MM.1S (cell line): Measurements from ENCODE around the gene JCAD.
"Not testable (repeated sequence)": the region's sequence is repeated elsewhere in the genome, so short reads cannot be mapped to it uniquely, and the experiment has no call there.

ENCODE experiments used
- DNase-seq: peaks from one replicate; pipeline ENCODE4 v3.0.0-alpha.2; 2015
- H2AFZ ChIP-seq: fragments of 300-600 bp; sonication (generic); 2 replicates; pipeline ENCODE4 v1.6.0; 2016; ENCODE audit warnings: antibody characterized with exemption, low read length
- H3F3A ChIP-seq: fragments of 300-600 bp; sonication (generic); 2 replicates; pipeline ENCODE4 v1.6.1; 2016; ENCODE audit warnings: mild to moderate bottlenecking, antibody characterized with exemption, low read length, moderate library complexity, mixed read lengths; ENCODE audit not compliant: insufficient read depth
- H3K27ac ChIP-seq: fragments of 300-600 bp; sonication (generic); 2 replicates; pipeline ENCODE4 v1.5.1; 2016; ENCODE audit warnings: mild to moderate bottlenecking, low read length
- H3K27me3 ChIP-seq: fragments of 300-600 bp; sonication (generic); replicated peaks from 2 replicates; pipeline ENCODE4 v1.6.0; 2016; ENCODE audit warnings: low read length; ENCODE audit not compliant: insufficient read depth
- H3K36me3 ChIP-seq: fragments of 300-600 bp; sonication (generic); replicated peaks from 2 replicates; pipeline ENCODE4 v1.6.1; 2016; ENCODE audit warnings: mild to moderate bottlenecking, low read length, mixed read lengths; ENCODE audit not compliant: insufficient read depth
- H3K4me1 ChIP-seq: fragments of 300-600 bp; sonication (generic); 2 replicates; pipeline ENCODE4 v1.6.1; 2016; ENCODE audit warnings: low read length, mixed read lengths
- H3K4me2 ChIP-seq: fragments of 300-600 bp; sonication (generic); 2 replicates; pipeline ENCODE4 v1.6.0; 2016; ENCODE audit warnings: low read depth, low read length
- H3K4me3 ChIP-seq: fragments of 300-600 bp; sonication (generic); 2 replicates; pipeline ENCODE4 v1.5.1; 2016; ENCODE audit warnings: low read length, mixed read lengths
- H3K79me2 ChIP-seq: fragments of 300-600 bp; sonication (generic); 2 replicates; pipeline ENCODE4 v1.6.1; 2016; ENCODE audit warnings: mixed run types, low read length, mixed read lengths
- H3K9ac ChIP-seq: fragments of 300-600 bp; sonication (generic); 2 replicates; pipeline ENCODE4 v1.6.1; 2016; ENCODE audit warnings: low read length, mixed read lengths
- H3K9me2 ChIP-seq: fragments of 300-600 bp; sonication (generic); replicated peaks from 2 replicates; pipeline ENCODE4 v1.6.1; 2016; ENCODE audit warnings: mild to moderate bottlenecking, low read length, mixed read lengths; ENCODE audit not compliant: insufficient read depth
- H3K9me3 ChIP-seq: fragments of 300-600 bp; sonication (generic); replicated peaks from 2 replicates; pipeline ENCODE4 v1.6.1; 2016; ENCODE audit warnings: mild to moderate bottlenecking, low read length, mixed read lengths; ENCODE audit not compliant: insufficient read depth
- H4K20me1 ChIP-seq: fragments of 300-600 bp; sonication (generic); 2 replicates; pipeline ENCODE4 v1.6.1; 2016; ENCODE audit warnings: mild to moderate bottlenecking, low read length, moderate library complexity, mixed read lengths; ENCODE audit not compliant: insufficient read depth
- CTCF ChIP-seq: fragments of 300-600 bp; sonication (generic); IDR thresholded peaks from 2 replicates; pipeline ENCODE4 v1.5.1; 2016; ENCODE audit warnings: antibody characterized with exemption, low read length, mixed read lengths
- EZH2 ChIP-seq: fragments of 300-600 bp; sonication (generic); optimal IDR thresholded peaks from 2 replicates; pipeline ENCODE3; 2017; ENCODE audit warnings: low read depth, mild to moderate bottlenecking, antibody characterized with exemption, low read length, mixed read lengths
- EZH2phosphoT487 ChIP-seq: fragments of 300-600 bp; sonication (generic); IDR thresholded peaks from 2 replicates; pipeline ENCODE4 v1.6.1; 2018; ENCODE audit warnings: antibody characterized with exemption, low read length

Gene JCAD

GRCh38 chr10:30059209-30060107 is at the start of gene JCAD:
JCAD (minus strand) TSS chr10:30059586; CDS start chr10:30047812, 11,774 bp downstream.
- TF ChIP-seq EZH2 (no peak), CTCF (no peak), EZH2phosphoT487 (no peak)
- Histone ChIP-seq H3F3A (no peaks in the 10 kb centered on the region), H3K79me2 (no peaks in the 10 kb centered on the region), H3K9ac (no peak within 1 kb of the TSS), H3K27me3 (no peaks in the 10 kb centered on the region), H4K20me1 (no peaks in the 10 kb centered on the region), H3K27ac (no peak within 1 kb of the TSS), H3K36me3 (no peaks in the 10 kb centered on the region), H3K9me2 (no peaks in the 10 kb centered on the region), H3K4me3 (peak within 1 kb of the TSS; percentile 57; the same call in 1 of the 2 replicates), H3K4me2 (peak within 1 kb of the TSS; percentile 71), H3K9me3 (no peaks in the 10 kb centered on the region), H2AFZ (peak within 1 kb of the TSS; percentile 78), H3K4me1 (peaks cover 4% of the 10 kb centered on the region; the same call in 1 of the 2 replicates)
- DNase-seq: peak; percentile 52

- no peak overlapping the region for H3K4me2 ChIP-seq
- H3K27ac ChIP-seq: no peak overlapping the region
- no peak overlapping the region for H3K4me3 ChIP-seq
- no peaks in the 10 kb centered on the region for H3K27me3 ChIP-seq
- no peaks in the 10 kb centered on the region for H3K9me3 ChIP-seq
- no peaks in the 10 kb centered on the region for H3K36me3 ChIP-seq
- no peak overlapping the region for H2AFZ ChIP-seq
- DNase-seq: no peak
- TF ChIP-seq EZH2phosphoT487 (no peak), CTCF (no peak)
- H3K9me2 ChIP-seq: no peaks in the 10 kb centered on the region
- H3K9ac ChIP-seq: no peak overlapping the region
- no peaks in the 10 kb centered on the region for H3K79me2 ChIP-seq
- no peaks in the 10 kb centered on the region for H3F3A ChIP-seq
- H4K20me1 ChIP-seq: no peaks in the 10 kb centered on the region
- H3K4me1 ChIP-seq: no peaks in the 10 kb centered on the region
Measured at GRCh38 chr10:30106987-30107386, 47.6 kb upstream of the JCAD start.

GRCh38 chr10:30103595-30104320 is 44.4 kb upstream of the JCAD start:
- DNase-seq: no peak
- Histone ChIP-seq H3F3A (no peaks in the 10 kb centered on the region), H3K4me1 (no peaks in the 10 kb centered on the region), H3K9me2 (no peaks in the 10 kb centered on the region), H3K36me3 (no peaks in the 10 kb centered on the region), H3K9me3 (no peaks in the 10 kb centered on the region), H3K27ac (no peak overlapping the region), H3K27me3 (no peaks in the 10 kb centered on the region), H4K20me1 (no peaks in the 10 kb centered on the region), H3K79me2 (no peaks in the 10 kb centered on the region), H2AFZ (no peak overlapping the region), H3K9ac (no peak overlapping the region), H3K4me3 (no peak overlapping the region), H3K4me2 (no peak overlapping the region)
- no peak for TF ChIP-seq EZH2phosphoT487
- TF ChIP-seq EZH2: no peak
- TF ChIP-seq CTCF: no peak

- H3K9me2 ChIP-seq, H3K9ac ChIP-seq, H3K27ac ChIP-seq, H3K4me2 ChIP-seq, H2AFZ ChIP-seq, H3K4me1 ChIP-seq, H4K20me1 ChIP-seq, H3F3A ChIP-seq, H3K36me3 ChIP-seq, H3K4me3 ChIP-seq, H3K79me2 ChIP-seq, DNase-seq, H3K9me3 ChIP-seq, H3K27me3 ChIP-seq: not testable (repeated sequence)
Measured at GRCh38 chr10:30099706-30100105, 40.3 kb upstream of the JCAD start.
